HepG2 (cell line): Measurements from ENCODE around the gene TUBB4B. TPM values are rescaled to one million over a fixed set of nuclear protein-coding genes. Genes with fewer than 3 reads are reported as not detected.

Source experiments
- FOXP4 ChIP-seq: sonication (generic); formaldehyde crosslinking; IDR thresholded peaks from 2 replicates; pipeline ENCODE4 v1.4.0; 2020; ENCODE audit warnings: missing genetic modification reagents
- KLF9 ChIP-seq: IDR thresholded peaks from 2 replicates; pipeline ENCODE4 v1.6.1; 2016; ENCODE audit warnings: low read depth
- NR0B2 ChIP-seq: sonication (generic); formaldehyde crosslinking; IDR thresholded peaks from 2 replicates; pipeline ENCODE4 v1.4.0; 2020; ENCODE audit warnings: mild to moderate bottlenecking, missing genetic modification reagents
- RARA ChIP-seq: IDR thresholded peaks from 2 replicates; pipeline ENCODE4 v1.6.1; 2016; ENCODE audit warnings: missing genetic modification reagents, missing compliant biosample characterization
- SRSF1 ChIP-seq: fragments of 200-400 bp; formaldehyde crosslinking; optimal IDR thresholded peaks from 2 replicates; pipeline ENCODE3; 2017; ENCODE audit warnings: mild to moderate bottlenecking, low read depth, low read length, moderate library complexity
- ZNF253 ChIP-seq: sonication (generic); formaldehyde crosslinking; IDR thresholded peaks from 2 replicates; pipeline ENCODE4 v1.8.0; 2022; ENCODE audit warnings: mild to moderate bottlenecking, missing genetic modification reagents, borderline replicate concordance
- ZNF543 ChIP-seq: sonication (generic); formaldehyde crosslinking; IDR thresholded peaks from 2 replicates; pipeline ENCODE4 v1.4.0; 2020; ENCODE audit warnings: mild to moderate bottlenecking, missing genetic modification reagents
- ZNF598 ChIP-seq: sonication (generic); formaldehyde crosslinking; IDR thresholded peaks from 2 replicates; pipeline ENCODE4 v1.5.1; 2020; ENCODE audit warnings: mild to moderate bottlenecking, missing genetic modification reagents, borderline replicate concordance
- polyA plus RNA-seq, 8 experiments: library from polyadenylated mRNA; depleted of rRNA in 3 of 8; stranded (reverse) in 7 of 8; unstranded in 1 of 8; fragments of >200 nt; fragmentation: Illumina TruSeq in 4 of 8; extraction: Trizol in 4 of 8; gene quantifications; 2 replicates each; pipeline versions ENCODE4 v1.2.1 to v1.2.3, GENCODE V29; 2011 to 2016; ENCODE audit warnings: low read depth in 4 of 8, missing spikeins in 1 of 8, mixed read lengths in 1 of 8; ENCODE audit not compliant: insufficient read depth in 1 of 8
- total RNA-seq, 5 experiments: library from RNA; depleted of rRNA; stranded (reverse); fragments of >200 nt; fragmentation: Illumina TruSeq; extraction: Trizol; gene quantifications; 2 replicates each; pipeline ENCODE4 v1.2.3, GENCODE V29; 2016; ENCODE audit warnings: low read depth in 1 of 5
- TF ChIP-seq, protein P1 (sequence below): sonication (generic); formaldehyde crosslinking; IDR thresholded peaks from 2 replicates; pipeline ENCODE4 v1.8.0; 2023; ENCODE audit warnings: mild to moderate bottlenecking, missing genetic modification reagents
- TF ChIP-seq, protein P2 (sequence below): sonication (generic); formaldehyde crosslinking; IDR thresholded peaks from 2 replicates; pipeline ENCODE4 v1.4.0; 2020; ENCODE audit warnings: missing genetic modification reagents
- TF ChIP-seq, protein P3 (sequence below): sonication (generic); formaldehyde crosslinking; IDR thresholded peaks from 2 replicates; pipeline ENCODE4 v1.5.0; 2020; ENCODE audit warnings: mild to moderate bottlenecking, missing genetic modification reagents, borderline replicate concordance
- TF ChIP-seq, protein P4 (sequence below): sonication (generic); formaldehyde crosslinking; IDR thresholded peaks from 2 replicates; pipeline ENCODE4 v1.5.0; 2020; ENCODE audit warnings: mild to moderate bottlenecking, missing genetic modification reagents, borderline replicate concordance
- TF ChIP-seq, protein P5 (sequence below): sonication (generic); formaldehyde crosslinking; IDR thresholded peaks from 2 replicates; pipeline ENCODE4 v1.5.1; 2020; ENCODE audit warnings: missing genetic modification reagents, mild to moderate bottlenecking, borderline replicate concordance

The TUBB4B gene
- total and polyA plus RNA-seq, 2 of the 13 experiments (the other 11 are each of a cell fraction or from before 2014, with no cell fraction given) = 182 to 412 TPM

DNA sequence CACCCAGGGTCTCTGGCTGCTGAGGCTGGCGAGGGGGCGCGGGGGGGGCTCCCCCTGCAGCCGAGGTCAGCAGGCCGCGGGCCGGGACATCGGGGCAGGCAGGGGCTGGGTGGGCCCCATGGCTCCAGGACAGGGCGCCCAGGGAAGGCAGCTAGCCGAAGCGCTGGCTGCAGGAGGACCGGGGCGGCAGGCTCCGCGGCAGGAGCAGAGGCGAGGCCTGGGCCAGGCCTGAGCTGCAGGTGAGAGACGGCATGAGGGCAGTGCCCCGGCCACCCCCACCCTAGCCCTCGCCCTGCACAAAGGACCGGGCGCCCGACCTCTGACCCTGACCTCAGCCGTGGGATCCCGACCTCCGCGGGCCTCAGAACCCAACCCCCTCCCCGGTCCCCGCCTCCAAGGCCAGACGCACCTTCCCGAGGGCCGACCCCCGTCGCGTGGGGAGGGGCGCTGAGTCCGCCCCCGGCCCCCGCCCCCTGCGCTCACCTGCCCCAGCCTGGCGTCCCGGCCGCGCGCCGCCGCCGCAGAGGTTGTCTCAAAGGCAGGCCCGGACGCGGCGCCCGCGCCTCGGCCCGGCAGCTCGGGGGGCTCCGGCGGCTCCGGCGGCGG lies 19.5 kb upstream of the TUBB4B start (continued):
- TF ChIP-seq, protein P1, sequence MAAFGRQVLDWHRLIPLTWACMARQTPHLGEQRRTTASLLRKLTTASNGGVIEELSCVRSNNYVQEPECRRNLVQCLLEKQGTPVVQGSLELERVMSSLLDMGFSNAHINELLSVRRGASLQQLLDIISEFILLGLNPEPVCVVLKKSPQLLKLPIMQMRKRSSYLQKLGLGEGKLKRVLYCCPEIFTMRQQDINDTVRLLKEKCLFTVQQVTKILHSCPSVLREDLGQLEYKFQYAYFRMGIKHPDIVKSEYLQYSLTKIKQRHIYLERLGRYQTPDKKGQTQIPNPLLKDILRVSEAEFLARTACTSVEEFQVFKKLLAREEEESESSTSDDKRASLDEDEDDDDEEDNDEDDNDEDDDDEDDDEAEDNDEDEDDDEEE = no peak
- TF ChIP-seq SRSF1 (peak; percentile 50), KLF9 (CRISPR knock-in tag) (no peak), ZNF253 (no peak), ZNF598 (no peak), RARA (CRISPR knock-in tag) (peak; percentile 72), FOXP4 (CRISPR knock-in tag) (no peak), ZNF543 (CRISPR knock-in tag) (peak; percentile 36; the same call in 1 of the 2 replicates), NR0B2 (CRISPR knock-in tag) (no peak)
- TF ChIP-seq, protein P2, sequence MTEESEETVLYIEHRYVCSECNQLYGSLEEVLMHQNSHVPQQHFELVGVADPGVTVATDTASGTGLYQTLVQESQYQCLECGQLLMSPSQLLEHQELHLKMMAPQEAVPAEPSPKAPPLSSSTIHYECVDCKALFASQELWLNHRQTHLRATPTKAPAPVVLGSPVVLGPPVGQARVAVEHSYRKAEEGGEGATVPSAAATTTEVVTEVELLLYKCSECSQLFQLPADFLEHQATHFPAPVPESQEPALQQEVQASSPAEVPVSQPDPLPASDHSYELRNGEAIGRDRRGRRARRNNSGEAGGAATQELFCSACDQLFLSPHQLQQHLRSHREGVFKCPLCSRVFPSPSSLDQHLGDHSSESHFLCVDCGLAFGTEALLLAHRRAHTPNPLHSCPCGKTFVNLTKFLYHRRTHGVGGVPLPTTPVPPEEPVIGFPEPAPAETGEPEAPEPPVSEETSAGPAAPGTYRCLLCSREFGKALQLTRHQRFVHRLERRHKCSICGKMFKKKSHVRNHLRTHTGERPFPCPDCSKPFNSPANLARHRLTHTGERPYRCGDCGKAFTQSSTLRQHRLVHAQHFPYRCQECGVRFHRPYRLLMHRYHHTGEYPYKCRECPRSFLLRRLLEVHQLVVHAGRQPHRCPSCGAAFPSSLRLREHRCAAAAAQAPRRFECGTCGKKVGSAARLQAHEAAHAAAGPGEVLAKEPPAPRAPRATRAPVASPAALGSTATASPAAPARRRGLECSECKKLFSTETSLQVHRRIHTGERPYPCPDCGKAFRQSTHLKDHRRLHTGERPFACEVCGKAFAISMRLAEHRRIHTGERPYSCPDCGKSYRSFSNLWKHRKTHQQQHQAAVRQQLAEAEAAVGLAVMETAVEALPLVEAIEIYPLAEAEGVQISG (CRISPR knock-in tag) = peak; percentile 39
- TF ChIP-seq, protein P3, sequence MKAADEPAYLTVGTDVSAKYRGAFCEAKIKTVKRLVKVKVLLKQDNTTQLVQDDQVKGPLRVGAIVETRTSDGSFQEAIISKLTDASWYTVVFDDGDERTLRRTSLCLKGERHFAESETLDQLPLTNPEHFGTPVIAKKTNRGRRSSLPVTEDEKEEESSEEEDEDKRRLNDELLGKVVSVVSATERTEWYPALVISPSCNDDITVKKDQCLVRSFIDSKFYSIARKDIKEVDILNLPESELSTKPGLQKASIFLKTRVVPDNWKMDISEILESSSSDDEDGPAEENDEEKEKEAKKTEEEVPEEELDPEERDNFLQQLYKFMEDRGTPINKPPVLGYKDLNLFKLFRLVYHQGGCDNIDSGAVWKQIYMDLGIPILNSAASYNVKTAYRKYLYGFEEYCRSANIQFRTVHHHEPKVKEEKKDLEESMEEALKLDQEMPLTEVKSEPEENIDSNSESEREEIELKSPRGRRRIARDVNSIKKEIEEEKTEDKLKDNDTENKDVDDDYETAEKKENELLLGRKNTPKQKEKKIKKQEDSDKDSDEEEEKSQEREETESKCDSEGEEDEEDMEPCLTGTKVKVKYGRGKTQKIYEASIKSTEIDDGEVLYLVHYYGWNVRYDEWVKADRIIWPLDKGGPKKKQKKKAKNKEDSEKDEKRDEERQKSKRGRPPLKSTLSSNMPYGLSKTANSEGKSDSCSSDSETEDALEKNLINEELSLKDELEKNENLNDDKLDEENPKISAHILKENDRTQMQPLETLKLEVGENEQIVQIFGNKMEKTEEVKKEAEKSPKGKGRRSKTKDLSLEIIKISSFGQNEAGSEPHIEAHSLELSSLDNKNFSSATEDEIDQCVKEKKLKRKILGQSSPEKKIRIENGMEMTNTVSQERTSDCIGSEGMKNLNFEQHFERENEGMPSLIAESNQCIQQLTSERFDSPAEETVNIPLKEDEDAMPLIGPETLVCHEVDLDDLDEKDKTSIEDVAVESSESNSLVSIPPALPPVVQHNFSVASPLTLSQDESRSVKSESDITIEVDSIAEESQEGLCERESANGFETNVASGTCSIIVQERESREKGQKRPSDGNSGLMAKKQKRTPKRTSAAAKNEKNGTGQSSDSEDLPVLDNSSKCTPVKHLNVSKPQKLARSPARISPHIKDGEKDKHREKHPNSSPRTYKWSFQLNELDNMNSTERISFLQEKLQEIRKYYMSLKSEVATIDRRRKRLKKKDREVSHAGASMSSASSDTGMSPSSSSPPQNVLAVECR (CRISPR knock-in tag) = peak; percentile 72; the same call in 1 of the 2 replicates
- TF ChIP-seq, protein P4, sequence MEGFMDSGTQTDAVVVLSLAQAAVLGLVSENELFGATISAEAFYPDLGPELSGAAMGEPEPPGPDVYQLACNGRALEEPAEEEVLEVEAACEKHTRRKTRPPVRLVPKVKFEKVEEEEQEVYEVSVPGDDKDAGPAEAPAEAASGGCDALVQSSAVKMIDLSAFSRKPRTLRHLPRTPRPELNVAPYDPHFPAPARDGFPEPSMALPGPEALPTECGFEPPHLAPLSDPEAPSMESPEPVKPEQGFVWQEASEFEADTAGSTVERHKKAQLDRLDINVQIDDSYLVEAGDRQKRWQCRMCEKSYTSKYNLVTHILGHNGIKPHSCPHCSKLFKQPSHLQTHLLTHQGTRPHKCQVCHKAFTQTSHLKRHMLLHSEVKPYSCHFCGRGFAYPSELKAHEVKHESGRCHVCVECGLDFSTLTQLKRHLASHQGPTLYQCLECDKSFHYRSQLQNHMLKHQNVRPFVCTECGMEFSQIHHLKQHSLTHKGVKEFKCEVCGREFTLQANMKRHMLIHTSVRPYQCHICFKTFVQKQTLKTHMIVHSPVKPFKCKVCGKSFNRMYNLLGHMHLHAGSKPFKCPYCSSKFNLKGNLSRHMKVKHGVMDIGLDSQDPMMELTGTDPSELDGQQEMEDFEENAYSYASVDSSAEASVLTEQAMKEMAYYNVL (CRISPR knock-in tag) = no peak
- TF ChIP-seq, protein P5, sequence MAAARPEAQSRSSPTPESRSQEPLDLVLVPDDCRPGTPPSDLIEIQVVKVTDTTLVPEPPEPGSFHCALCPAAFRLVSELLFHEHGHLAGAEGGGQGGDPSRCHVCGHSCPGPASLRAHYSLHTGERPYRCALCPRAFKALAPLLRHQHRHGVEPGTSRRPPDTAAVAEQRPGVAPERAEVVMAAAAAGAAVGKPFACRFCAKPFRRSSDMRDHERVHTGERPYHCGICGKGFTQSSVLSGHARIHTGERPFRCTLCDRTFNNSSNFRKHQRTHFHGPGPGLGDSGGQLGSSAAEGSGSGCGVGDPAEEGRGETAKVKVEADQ = no peak
